Upper lobe of left lung (tissue), 6 donors: ENCODE data around the gene SPTBN2. TPM values are rescaled to one million over a fixed set of nuclear protein-coding genes. Genes with fewer than 3 reads are reported as not detected.

Experiments used
- ATAC-seq, 2 donors: fragments of 200-7000 bp; cut with Tn5 transposase; one replicate each; pipeline ENCODE4 v1.9.1; 2022; ENCODE audit warnings: mild to moderate bottlenecking in 2 of 2, moderate library complexity in 2 of 2; ENCODE audit not compliant: low FRiP score in 2 of 2
- DNase-seq, 2 donors: peaks; one replicate each; pipeline ENCODE4 v3.0.0-alpha.2; 2019 to 2020
- H3K27ac ChIP-seq, 4 donors: fragments of 200-600 bp; sonication (generic); one replicate each; pipeline ENCODE4 v1.5.1; 2016 to 2019
- H3K27me3 ChIP-seq, 4 donors: fragments of 200-600 bp; sonication (generic); one replicate each; pipeline ENCODE4 v1.5.1; 2017 to 2019
- H3K36me3 ChIP-seq, 4 donors: fragments of 200-600 bp; sonication (generic); one replicate each; pipeline ENCODE4 v1.5.1; 2016 to 2019
- H3K4me1 ChIP-seq, 4 donors: fragments of 200-600 bp; sonication (generic); one replicate each; pipeline ENCODE4 v1.5.1; 2018 to 2019
- H3K4me3 ChIP-seq, 4 donors: fragments of 200-600 bp; sonication (generic); one replicate each; pipeline ENCODE4 v1.5.1; 2017 to 2019; ENCODE audit warnings: mild to moderate bottlenecking in 2 of 4, moderate library complexity in 1 of 4
- H3K9me3 ChIP-seq, 4 donors: fragments of 200-600 bp; sonication (generic); one replicate each; pipeline ENCODE4 v1.5.1; 2018 to 2019
- CTCF ChIP-seq, 6 experiments: fragments of 450-650 bp in 4 of 6; fragments of 200-600 bp in 2 of 6; sonication (generic) in 2 of 6; IDR thresholded peaks; one replicate each; pipeline ENCODE4 v1.5.1; 2016 to 2019; ENCODE audit warnings: antibody characterized with exemption in 6 of 6
- EP300 ChIP-seq, 4 donors: sonication (generic); formaldehyde crosslinking; IDR thresholded peaks; one replicate each; pipeline ENCODE4 v1.5.1; 2017; ENCODE audit warnings: antibody characterized with exemption in 4 of 4, control low read depth in 2 of 4
- POLR2A ChIP-seq, 4 donors: fragments of 450-650 bp; IDR thresholded peaks; one replicate each; pipeline ENCODE4 v1.5.1; 2016 to 2017; ENCODE audit warnings: antibody characterized with exemption in 4 of 4, mild to moderate bottlenecking in 2 of 4
- POLR2AphosphoS5 ChIP-seq, 2 donors: sonication (generic); formaldehyde crosslinking; IDR thresholded peaks; one replicate each; pipeline ENCODE4 v1.5.1; 2017; ENCODE audit warnings: antibody characterized with exemption in 2 of 2
- WGBS, 2 donors: methylation state at CpG; one replicate each; pipeline ENCODE4 v1.1.5; 2017 to 2018; 5-methylcytosine and 5-hydroxymethylcytosine counted together
- small RNA-seq, 4 donors: library from RNA; depleted of rRNA; stranded (forward); fragments of <200 nt; gene quantifications; one replicate each; pipeline ENCODE3, GENCODE V24; 2016
- total RNA-seq, 6 donors: library from RNA; depleted of rRNA in 4 of 6; stranded (reverse); fragments of >200 nt in 4 of 6; gene quantifications; one replicate each; pipeline versions ENCODE4 v1.1.0 to v1.2.1, GENCODE V29; 2016 to 2021
- donor health status: DM: no; HTN: no; CAD: no; lungs with moderate emphysema.
- donor health status: DM: no; HTN: yes; CAD: no; lungs with severe emphysema.

SPTBN2 gene
- total RNA-seq, 6 donors from 2014 or later, result 9.3 to 45.1 (median 21.1) TPM

- Histone ChIP-seq H3K9me3 (no peaks in the 10 kb centered on the region), H3K36me3 (peaks cover 0 to 43% (median 20%) of the 10 kb centered on the region in 4 donors), H3K4me3 (peak overlapping the region; percentile 18 to 85 (median 74)), H3K27me3 (no peaks in the 10 kb centered on the region), H3K4me1 (peaks cover 39 to 50% (median 43%) of the 10 kb centered on the region in 4 donors), H3K27ac (peak overlapping the region; percentile 80 to 97 (median 92))
- TF ChIP-seq POLR2AphosphoS5 (IDR thresholded peaks at IDR 0.05) (no peak), EP300 (IDR thresholded peaks at IDR 0.05) (no peak), POLR2A (IDR thresholded peaks at IDR 0.05) (no peak), CTCF (IDR thresholded peaks at IDR 0.05) (no peak)
- DNase-seq (no peak), ATAC-seq (peak; percentile 0 to 9)
- WGBS, 2 donors, result 57 to 59% methylated on average over 12 of the region's 12 CpGs
These were observed 91.3 kb downstream of the SPTBN2 start for GRCh38 chr11:66637557-66638176.

- no peak for DNase-seq
- peaks cover 0 to 34% (median 14%) of the 10 kb centered on the region in 4 donors for H3K36me3 ChIP-seq
- ATAC-seq, result no peak
These were observed 92.6 kb downstream of the SPTBN2 start for GRCh38 chr11:66636411-66636810.

More at GRCh38 chr11:66636411-66636810, 92.6 kb downstream of the SPTBN2 start:
- Histone ChIP-seq H3K27ac (no peak overlapping the region), H3K27me3 (no peaks in the 10 kb centered on the region), H3K4me3 (no peak overlapping the region), H3K9me3 (no peaks in the 10 kb centered on the region), H3K4me1 (peaks cover 27 to 37% (median 30%) of the 10 kb centered on the region in 4 donors)
- no peak for TF ChIP-seq POLR2AphosphoS5 (IDR thresholded peaks at IDR 0.05)
- no peak for TF ChIP-seq POLR2A (IDR thresholded peaks at IDR 0.05)
- no peak for TF ChIP-seq EP300 (IDR thresholded peaks at IDR 0.05)
- WGBS, 2 donors, result 90 to 92% methylated on average over 3 of the region's 3 CpGs

Small RNA genes lying within 50 kb of the gene (small RNA-seq; reads per million reads assigned to genes)
- 0 reads per million in 4 donors for gene RN7SL12P

Other genes starting within 250 kb of the SPTBN2 start
- 10 to 100 TPM; 19.3 to 79.6 (median 44.9) TPM for gene DPP3, start 248.8 kb downstream of the SPTBN2 start, total RNA-seq
- gene BBS1, start 218.6 kb downstream of the SPTBN2 start, total RNA-seq, result 100 to 1,000 TPM in 1 of 6 donors, 10 to 100 TPM in 5; 26.0 to 145 (median 44.8) TPM
- gene ZDHHC24, start 183.2 kb downstream of the SPTBN2 start, total RNA-seq, result 10 to 100 TPM; 12.4 to 24.8 (median 14.1) TPM
- gene ACTN3, start 182.3 kb downstream of the SPTBN2 start, total RNA-seq, result under 1 TPM in 1 of 6 donors, not detected in 5; 0.24 TPM
- 10 to 100 TPM; 28.5 to 81.7 (median 40.3) TPM for gene CTSF, start 160.6 kb downstream of the SPTBN2 start, total RNA-seq
- gene CCDC87, start 136.2 kb downstream of the SPTBN2 start, total RNA-seq, result 1 to 10 TPM in 1 of 6 donors, under 1 TPM in 4, not detected in 1; 0.20 to 4.2 (median 0.44) TPM
- 10 to 100 TPM; 24.3 to 82.8 (median 34.0) TPM for gene CCS, start 136.0 kb downstream of the SPTBN2 start, total RNA-seq
- 100 to 1,000 TPM in 1 of 6 donors, 10 to 100 TPM in 5; 45.7 to 114 (median 73.1) TPM for gene RBM14, start 112.6 kb downstream of the SPTBN2 start, total RNA-seq
- 100 to 1,000 TPM in 2 of 6 donors, 10 to 100 TPM in 4; 62.4 to 103 (median 90.2) TPM for gene RBM4, start 90.5 kb downstream of the SPTBN2 start, total RNA-seq
- 10 to 100 TPM in 4 of 6 donors, 1 to 10 TPM in 2; 7.3 to 27.2 (median 13.9) TPM for gene RBM4B, start 51.3 kb downstream of the SPTBN2 start, total RNA-seq
- 10 to 100 TPM in 5 of 6 donors, 1 to 10 TPM in 1; 7.2 to 28.6 (median 17.5) TPM for gene RCE1, start 114.2 kb upstream of the SPTBN2 start, total RNA-seq
- gene LRFN4, start 127.8 kb upstream of the SPTBN2 start, total RNA-seq, result 10 to 100 TPM; 11.4 to 29.0 (median 21.8) TPM
- gene PC, start 229.2 kb upstream of the SPTBN2 start, total RNA-seq, result 10 to 100 TPM in 4 of 6 donors, 1 to 10 TPM in 2; 5.0 to 49.9 (median 20.9) TPM
- not detected for gene C11orf86, start 246.1 kb upstream of the SPTBN2 start, total RNA-seq